HG02678 (cell line): Measurements from ENCODE around the gene ATP6V0E2.

Source experiments
- ATAC-seq: cut with Tn5 transposase; IDR thresholded peaks from one replicate; pipeline ENCODE4 v1.9.1; 2021; ENCODE audit warnings: mild to moderate bottlenecking, moderate library complexity; ENCODE audit not compliant: unreplicated experiment

The ATP6V0E2 gene

GRCh38 chr7:149838224-149838991 is 35.4 kb upstream of the ATP6V0E2 start, which contains the start of gene ZNF862:
Gene ZNF862, plus strand, starts transcription at chr7:149838375. Its CDS starts 237 bp downstream, at chr7:149838612.
- ATAC-seq, result peak; percentile 99

- ATAC-seq, result no peak
These were observed 34.8 kb upstream of the ATP6V0E2 start for GRCh38 chr7:149838992-149839408.

GRCh38 chr7:149839933-149840332 is 33.8 kb upstream of the ATP6V0E2 start:
- no peak for ATAC-seq

- no peak for ATAC-seq
These were observed 30.2 kb upstream of the ATP6V0E2 start for GRCh38 chr7:149843566-149843965.

- ATAC-seq, result no peak
These were observed 29.3 kb upstream of the ATP6V0E2 start for GRCh38 chr7:149844445-149844844.

GRCh38 chr7:149845257-149845980 is 28.4 kb upstream of the ATP6V0E2 start:
- ATAC-seq, result no peak

DNA sequence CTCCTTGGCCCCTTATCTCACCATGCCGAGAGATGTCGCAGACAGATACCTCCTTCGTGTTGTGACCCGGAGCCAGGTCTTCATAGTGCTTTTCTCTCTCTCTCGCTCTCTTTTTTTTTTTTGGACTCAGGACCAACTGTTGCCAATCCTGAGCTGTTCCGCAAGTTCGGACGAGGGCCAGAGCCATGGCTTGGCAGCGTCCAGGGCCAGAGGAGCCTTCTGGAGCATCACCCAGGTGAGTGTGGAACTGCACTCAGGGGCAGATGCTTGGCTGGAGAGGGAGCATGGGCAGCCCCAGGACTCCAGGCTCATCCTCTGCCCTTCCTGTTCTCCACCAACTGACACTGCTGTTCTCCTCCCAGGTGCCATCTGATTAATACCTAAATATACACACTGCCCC is 27.7 kb upstream of the ATP6V0E2 start:
- no peak for ATAC-seq

GRCh38 chr7:149846436-149847046 is 27.2 kb upstream of the ATP6V0E2 start:
- peak; percentile 82 for ATAC-seq

DNA sequence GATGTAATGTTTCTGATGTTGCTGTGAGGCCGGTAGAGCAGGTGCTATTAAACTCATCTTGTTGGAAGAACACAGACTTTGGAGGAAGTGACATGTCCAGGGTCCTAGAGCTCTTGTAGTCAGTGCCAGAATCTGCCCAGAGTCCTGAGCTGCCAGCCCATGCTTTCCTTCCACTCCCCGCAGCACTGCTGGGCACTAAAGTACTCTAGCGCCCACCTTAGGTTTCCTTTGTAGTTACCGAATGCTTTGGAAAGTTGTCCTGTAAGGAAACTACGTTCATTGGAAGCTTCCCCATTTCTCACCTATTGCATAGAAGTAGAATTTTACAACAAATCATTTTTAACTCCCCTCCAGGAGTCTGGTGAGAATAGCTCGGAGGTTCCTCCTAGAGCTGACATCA is 24.6 kb upstream of the ATP6V0E2 start:
- no peak for ATAC-seq

GRCh38 chr7:149850007-149850594 is 23.7 kb upstream of the ATP6V0E2 start:
- ATAC-seq, result no peak

DNA sequence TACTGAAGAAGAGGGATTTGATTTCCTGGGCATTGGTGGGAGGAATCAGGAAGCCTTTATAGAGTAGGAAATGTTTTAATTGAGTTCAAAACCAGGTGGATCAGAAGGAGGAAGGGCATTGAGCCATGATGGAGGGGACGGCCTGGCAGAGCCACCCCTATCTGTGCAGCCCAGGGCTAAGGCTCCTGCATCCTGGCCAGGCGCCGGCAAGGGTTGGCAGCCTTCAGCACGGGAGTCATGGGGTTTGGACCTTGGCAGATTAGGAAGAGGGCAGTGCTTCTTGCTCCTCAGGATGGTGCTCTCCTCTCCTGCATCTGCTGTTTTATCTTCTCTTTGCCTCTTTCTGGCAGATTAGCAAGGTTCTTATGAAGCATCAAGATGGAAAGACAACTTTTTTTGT is 23.1 kb upstream of the ATP6V0E2 start:
- no peak for ATAC-seq

GRCh38 chr7:149851449-149851848 is 22.3 kb upstream of the ATP6V0E2 start:
- ATAC-seq, result no peak

DNA sequence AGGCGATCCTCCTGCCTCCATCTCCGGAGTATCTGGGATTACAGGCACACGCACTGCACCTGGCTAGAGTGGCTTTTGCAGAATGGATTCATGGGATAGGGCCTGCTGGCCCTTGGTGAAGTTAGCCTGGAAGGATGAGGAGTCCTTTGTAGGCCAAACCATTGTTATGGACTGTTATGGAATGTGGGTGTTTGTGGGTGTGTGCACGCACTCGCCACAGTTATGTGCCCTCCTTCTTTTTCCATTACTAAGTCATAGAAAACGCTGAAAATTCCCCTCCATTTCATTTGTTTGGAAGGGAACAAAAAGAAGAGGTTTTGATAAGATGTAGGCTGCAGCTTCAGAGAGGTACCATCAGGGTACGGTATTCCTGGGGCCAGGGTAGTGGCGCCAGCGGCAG is 20.6 kb upstream of the ATP6V0E2 start:
- no peak for ATAC-seq

- ATAC-seq, result no peak
These were observed 19.0 kb upstream of the ATP6V0E2 start for GRCh38 chr7:149854611-149855360.

DNA sequence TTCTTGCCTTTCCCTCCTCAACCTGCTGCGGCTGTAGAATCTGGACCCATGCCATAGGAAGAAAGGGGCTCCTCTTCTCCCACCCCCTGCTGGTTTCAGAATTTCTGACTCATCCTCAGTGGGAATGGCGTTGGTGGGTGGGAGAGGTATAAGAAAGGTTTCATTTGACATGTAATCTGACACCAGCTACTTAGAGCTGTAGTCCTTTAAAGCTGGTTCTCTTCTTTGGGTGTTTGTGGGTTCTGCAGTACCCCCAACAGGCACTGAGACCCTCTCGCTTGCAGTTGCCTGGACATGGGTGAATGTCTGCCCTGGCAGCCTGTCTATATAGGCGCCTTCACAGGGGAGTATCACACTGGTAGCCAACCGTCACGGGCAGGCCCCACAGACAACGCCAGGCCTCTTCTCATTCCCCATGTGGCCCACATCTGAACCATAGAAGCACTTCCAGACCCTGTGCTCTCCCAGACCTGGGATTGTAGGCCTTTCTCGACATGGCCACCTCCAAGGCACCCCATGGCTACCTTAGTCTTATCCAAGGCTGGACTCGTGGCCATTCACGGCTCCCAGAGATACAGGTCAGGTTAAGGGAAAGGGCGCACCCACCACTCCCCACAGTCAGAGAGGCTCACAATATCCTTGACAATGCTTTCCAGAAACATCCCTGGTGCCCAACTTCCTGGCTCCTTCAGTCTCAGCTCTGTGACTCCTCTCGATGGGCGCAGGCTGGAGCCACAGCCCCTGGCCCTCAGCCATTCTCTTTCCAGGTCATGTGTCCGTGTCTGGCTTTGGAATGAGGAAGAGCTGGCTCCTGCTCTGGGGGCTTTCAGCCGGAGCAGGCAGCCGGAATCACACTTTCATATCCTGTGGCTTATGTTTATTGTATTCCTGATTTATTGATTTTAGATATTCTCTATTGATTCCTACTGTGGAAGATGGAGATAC is 18.1 kb upstream of the ATP6V0E2 start:
- no peak for ATAC-seq

DNA sequence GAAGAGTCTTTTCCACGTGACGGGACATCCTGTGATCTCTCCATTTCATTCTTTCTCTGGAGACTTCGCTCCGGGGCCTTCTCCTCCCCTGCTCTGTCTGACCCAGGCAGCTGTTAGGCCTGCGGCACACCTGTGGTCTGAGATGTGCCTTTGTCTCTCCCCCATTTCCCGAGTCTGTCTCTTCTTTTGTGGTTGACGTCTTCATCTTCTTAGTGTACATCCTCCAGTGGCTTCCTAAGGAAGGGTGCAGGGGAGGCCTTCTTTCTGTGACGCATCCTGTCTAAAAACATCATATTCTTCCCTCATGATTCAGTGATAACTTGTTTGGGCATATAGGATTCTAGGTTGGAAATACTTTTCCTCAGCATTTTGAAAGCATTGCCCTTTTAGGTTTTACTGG is 17.2 kb upstream of the ATP6V0E2 start:
- no peak for ATAC-seq

DNA sequence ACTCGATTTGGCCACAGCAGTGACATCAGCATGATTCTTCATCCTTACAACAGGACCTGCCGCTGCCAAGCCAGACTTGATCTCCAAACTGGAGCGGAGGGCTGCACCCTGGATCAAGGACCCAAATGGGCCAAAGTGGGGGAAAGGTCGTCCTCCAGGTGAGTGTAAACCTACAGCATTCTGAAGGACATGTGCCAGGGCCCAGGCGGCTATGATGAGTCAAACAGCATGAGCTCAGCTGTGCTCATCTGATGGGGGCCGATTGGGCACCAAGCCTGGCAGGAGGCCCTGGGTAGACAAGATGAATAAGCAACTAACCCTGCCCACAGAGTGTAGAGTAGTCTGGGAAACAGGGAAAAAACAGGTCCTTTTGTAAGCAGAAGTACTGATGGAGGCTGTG is 14.4 kb upstream of the ATP6V0E2 start:
- no peak for ATAC-seq

- ATAC-seq, result no peak
These were observed 13.9 kb upstream of the ATP6V0E2 start for GRCh38 chr7:149859876-149860275.

DNA sequence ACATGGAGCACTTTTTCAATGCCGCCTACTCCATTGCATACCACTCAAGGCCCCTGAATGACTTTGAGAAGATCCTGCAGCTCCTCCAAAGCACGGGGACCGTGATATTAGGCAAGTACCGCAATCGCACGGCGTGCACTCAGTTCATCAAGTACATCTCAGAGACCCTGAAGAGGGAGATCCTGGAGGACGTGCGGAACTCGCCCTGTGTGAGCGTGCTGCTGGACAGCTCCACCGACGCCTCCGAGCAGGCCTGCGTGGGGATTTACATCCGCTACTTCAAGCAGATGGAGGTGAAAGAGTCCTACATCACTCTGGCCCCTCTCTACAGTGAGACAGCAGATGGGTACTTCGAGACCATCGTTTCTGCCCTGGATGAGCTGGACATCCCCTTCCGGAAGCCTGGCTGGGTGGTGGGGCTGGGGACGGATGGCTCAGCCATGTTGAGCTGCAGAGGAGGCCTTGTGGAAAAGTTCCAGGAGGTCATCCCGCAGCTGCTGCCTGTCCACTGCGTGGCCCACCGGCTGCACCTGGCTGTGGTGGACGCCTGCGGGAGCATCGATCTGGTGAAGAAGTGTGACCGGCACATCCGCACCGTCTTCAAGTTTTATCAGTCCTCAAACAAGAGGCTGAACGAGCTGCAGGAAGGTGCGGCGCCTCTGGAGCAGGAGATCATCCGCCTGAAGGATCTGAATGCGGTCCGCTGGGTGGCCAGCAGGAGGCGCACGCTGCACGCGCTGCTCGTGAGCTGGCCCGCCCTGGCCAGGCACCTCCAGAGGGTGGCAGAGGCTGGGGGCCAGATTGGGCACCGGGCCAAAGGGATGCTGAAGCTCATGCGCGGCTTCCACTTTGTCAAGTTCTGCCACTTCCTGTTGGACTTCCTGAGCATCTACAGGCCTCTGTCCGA is 12.7 kb upstream of the ATP6V0E2 start:
- no peak for ATAC-seq
